Endometrial microvascular endothelial cells (primary cell): ENCODE results near the gene PTPRK. TPM values are rescaled to one million over a fixed set of nuclear protein-coding genes. Genes with fewer than 3 reads are reported as not detected.

Experiments
- in situ Hi-C: cut with HindIII; loops from 2 replicates; pipeline ENCODE4 v1.10.0; 2017; ENCODE audit warnings: low sequenced_read_pairs, low pct_unique_long_range_greater_than_20kb; ENCODE audit errors: inconsistent ontology term
- total RNA-seq: library from RNA; depleted of rRNA; stranded (reverse); fragments of >200 nt; gene quantifications from one replicate; pipeline ENCODE4 v1.2.3, GENCODE V29; 2015; ENCODE audit errors: inconsistent ontology term

The PTPRK gene
- total RNA-seq, 1 donor from 2014 or later = 60.4 TPM

DNA sequence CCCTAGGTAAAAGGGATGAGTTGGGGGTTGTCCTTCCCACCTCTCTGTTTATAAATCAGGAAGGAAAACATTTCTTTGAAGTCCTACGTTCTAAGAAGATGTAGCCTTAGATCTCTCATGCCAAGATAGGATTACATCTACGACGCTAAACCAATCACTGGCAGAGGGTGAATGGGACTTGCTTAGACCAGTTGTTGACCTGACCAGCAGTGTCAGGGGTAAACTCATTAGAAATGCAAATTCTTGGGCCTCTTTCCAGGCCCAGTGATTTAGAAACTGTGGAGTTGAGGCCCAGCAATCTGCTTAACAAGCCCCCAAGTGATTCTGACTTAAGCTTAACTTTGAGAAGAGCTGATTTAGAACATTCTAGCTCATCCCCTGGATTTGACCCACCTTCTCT is 472.4 kb downstream of the PTPRK start:
- in situ Hi-C loops = no loop called here

DNA sequence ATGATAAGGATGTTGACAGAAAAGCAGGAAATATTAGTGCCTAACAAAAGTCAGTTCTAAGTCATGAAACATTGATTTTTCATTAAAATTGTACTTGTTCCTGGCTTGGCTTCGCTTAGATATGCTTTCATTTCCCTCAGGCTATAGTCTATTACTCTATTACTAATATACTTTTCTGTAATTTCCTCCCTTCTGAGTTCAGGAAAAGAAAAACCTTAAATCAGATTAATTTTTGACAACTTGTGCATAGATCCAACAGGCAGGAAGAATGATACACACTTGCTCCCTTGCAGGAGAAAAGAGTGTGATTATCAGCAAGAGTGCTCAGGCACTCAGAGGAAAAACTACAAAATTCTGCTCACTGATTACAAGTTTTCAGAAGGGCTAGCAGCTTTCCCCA is 474.4 kb downstream of the PTPRK start:
- in situ Hi-C loops = no loop called here

GRCh38 chr6:128039543-128039942 is 480.9 kb downstream of the PTPRK start:
- in situ Hi-C loops = no loop called here

GRCh38 chr6:128036808-128037570 is 483.4 kb downstream of the PTPRK start:
- in situ Hi-C loops = no loop called here

- in situ Hi-C loops = no loop called here
Observed at GRCh38 chr6:128033156-128033555, 487.2 kb downstream of the PTPRK start.

GRCh38 chr6:128032042-128032441 is 488.4 kb downstream of the PTPRK start:
- in situ Hi-C loops = no loop called here

DNA sequence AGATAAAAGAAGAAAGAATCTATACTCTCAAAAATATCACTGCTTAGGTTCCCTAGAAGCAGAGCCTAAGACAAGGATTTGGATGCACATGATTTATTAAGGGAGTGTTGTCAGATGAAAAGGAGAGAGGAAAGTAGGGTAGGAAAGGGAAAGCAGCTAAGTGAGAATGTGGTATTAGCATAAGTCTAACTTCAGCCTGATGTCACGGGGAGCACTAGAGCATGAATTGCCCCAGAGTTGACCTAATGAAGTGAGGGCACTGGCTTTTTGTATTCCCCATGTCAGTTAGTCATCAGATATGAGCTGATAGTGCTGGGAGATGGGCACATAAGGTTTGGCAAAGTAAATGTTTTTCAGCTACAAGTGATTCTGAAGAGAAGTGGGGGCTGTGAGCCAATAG is 490.6 kb downstream of the PTPRK start:
- in situ Hi-C loops = no loop called here

DNA sequence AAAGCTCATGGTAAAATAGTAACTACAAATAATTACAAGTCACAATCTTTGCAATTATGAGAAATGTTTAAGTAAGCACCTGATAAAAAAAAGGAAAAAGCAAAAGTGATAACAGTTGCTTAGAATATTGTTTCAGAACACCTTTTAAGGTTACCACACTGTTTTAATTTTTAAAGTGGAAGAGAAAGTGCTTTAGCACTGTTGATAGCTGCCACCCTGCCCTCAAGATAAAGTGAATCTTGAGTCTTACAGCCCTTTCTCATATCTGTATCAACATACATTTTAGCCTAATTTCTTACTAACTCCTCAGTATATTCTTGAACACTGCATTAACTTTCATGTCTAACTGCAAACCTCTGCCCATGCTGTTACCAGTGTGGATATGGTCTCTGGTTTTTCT is 492.2 kb downstream of the PTPRK start:
- in situ Hi-C loops = no loop called here

DNA sequence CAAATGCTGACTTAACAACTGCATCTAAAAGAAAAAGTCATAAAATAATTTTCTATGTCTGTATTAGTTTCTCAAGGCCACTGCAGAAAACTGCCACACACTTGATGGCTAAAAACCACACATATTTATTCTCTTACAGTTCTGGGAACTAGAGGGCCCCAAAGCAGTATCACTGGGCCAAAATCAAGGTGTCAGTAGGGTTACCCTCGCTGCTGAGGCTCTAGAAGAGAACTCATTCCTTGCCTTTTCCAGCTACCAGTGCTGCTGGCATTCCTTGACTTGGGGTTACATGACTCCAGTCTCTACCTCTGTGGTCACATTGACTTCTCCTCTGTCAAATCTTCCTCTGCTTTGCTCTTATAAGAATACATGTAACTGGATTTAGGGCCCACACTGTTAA is 494.9 kb downstream of the PTPRK start:
- in situ Hi-C loops = no loop called here

DNA sequence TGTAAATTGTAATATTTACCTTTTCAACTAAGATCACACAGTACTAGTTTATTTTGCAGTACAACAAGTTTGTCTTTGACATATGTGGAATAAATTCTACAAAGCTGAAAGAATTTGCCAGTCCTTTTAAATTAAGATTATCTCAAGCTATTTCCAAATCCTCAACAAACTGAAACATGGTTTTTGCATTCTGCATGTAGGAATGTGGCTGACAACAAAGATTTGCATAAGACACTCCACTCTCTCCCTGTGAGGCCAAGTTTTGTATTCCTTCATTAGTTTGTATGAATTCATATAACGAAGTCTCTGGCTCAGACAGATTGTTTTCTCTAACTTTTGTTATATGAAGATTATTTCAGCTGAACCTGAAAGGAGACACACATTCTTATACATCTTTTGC is 495.4 kb downstream of the PTPRK start:
- in situ Hi-C loops = no loop called here

- in situ Hi-C loops = no loop called here
Observed at GRCh38 chr6:128024046-128024445, 496.4 kb downstream of the PTPRK start.

DNA sequence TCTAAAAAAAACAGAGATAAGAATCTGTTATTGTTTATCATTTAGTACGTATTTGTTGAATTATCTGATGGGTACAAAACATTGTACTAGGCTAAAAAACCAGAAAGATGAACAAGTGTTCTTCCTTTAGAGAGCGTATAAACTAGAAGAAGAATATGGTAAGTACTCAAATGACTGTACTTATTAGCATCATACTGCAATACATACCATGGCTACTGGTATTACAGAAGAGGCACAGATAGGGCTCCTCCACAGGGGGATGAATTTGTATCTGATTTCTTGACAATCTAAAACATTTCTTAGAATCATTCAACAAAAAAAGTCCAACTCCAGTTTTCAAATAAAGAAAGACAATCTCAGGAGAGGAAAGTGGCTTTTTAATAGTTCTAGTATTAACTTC is 501.6 kb downstream of the PTPRK start:
- in situ Hi-C loops = no loop called here

GRCh38 chr6:128017288-128017687 is 503.1 kb downstream of the PTPRK start:
- in situ Hi-C loops = no loop called here

GRCh38 chr6:128007658-128008057 is 512.7 kb downstream of the PTPRK start:
- in situ Hi-C loops = no loop called here

GRCh38 chr6:128005009-128005408 is 515.4 kb downstream of the PTPRK start:
- in situ Hi-C loops = no loop called here

GRCh38 chr6:128000363-128000762 is 520.0 kb downstream of the PTPRK start:
- in situ Hi-C loops = no loop called here

GRCh38 chr6:127998985-127999384 is 521.4 kb downstream of the PTPRK start:
- in situ Hi-C loops = no loop called here

GRCh38 chr6:127997496-127998164 is 522.8 kb downstream of the PTPRK start:
- in situ Hi-C loops = no loop called here

GRCh38 chr6:127996925-127997324 is 523.5 kb downstream of the PTPRK start:
- in situ Hi-C loops = no loop called here

GRCh38 chr6:127992144-127992543 is 528.3 kb downstream of the PTPRK start:
- in situ Hi-C loops = no loop called here

GRCh38 chr6:127990074-127990473 is 530.3 kb downstream of the PTPRK start:
- in situ Hi-C loops = no loop called here
